ENCODE data around the gene CAMK4. TPM values are rescaled to one million over a fixed set of nuclear protein-coding genes. Genes with fewer than 3 reads are reported as not detected.

Gene CAMK4
- total RNA-seq, 1 experiment from 2014 or later = 10.2 TPM

DNA sequence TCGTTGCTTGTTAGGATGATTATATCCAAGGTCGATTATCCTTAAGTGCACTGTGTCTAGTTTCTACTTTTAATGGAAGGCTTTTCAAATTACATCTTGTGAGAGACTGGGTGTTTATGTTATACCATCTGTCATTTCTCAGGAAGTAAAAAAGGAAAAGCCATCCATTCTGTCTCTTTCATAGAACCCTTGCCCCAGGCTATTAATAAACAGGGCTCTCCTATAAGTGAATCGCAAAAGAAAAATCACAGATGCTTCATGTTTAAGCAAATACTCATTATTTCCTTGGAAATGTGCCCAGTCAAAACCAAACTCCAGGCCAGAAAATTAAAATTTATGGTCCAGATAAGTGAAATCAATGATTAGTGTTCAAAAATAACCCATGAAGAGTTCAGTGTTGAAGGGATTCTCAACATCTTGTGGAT lies 230.0 kb downstream of the CAMK4 start:
- no TSS peak for BruUV-seq (replicated peaks)
- no peak overlapping the region for H3K27ac ChIP-seq (ENCODE audit: low read depth, low read length)
- CTCF ChIA-PET = no interaction called here

More for the DNA sequence above, 230.0 kb downstream of the CAMK4 start:
- Histone ChIP-seq H3K4me3 (replicated peaks in 1 of 2; ENCODE audit: low read depth in 1 of 2, low read length in 2 of 2) (no peak overlapping the region), H3K79me2 (ENCODE audit: insufficient read depth, low read length) (no peaks in the 10 kb centered on the region), H2AFZ (ENCODE audit: low read depth, low read length, poor library complexity, severe bottlenecking) (no peak overlapping the region), H3K27me3 (ENCODE audit: insufficient read depth, low read length) (no peaks in the 10 kb centered on the region), H3K36me3 (ENCODE audit: control insufficient read depth in 1 of 2, insufficient read depth in 2 of 2, low read length in 2 of 2) (no peaks in the 10 kb centered on the region), H3K9me2 (ENCODE audit: insufficient read depth) (no peaks in the 10 kb centered on the region), H3K4me2 (ENCODE audit: low read length) (no peak overlapping the region), H3K4me1 (ENCODE audit: control insufficient read depth in 1 of 2, insufficient read depth in 2 of 2, low read length in 2 of 2) (peaks cover 4 to 8% of the 10 kb centered on the region in 2 experiments; a peak in 3 of 4 replicates), H3K9ac (ENCODE audit: low read length) (no peak overlapping the region), H4K20me1 (ENCODE audit: insufficient read depth) (no peaks in the 10 kb centered on the region), H3K9me3 (ENCODE audit: control insufficient read depth in 1 of 2, insufficient read depth in 1 of 2, low read depth in 1 of 2, low read length in 2 of 2) (no peaks in the 10 kb centered on the region)
- intact Hi-C loops (cut with micrococcal nuclease) = no loop called here
- ATAC-seq (no peak), DNase-seq (ENCODE audit: low read depth, low spot score) (no peak)
- TF ChIP-seq ZBTB33 (IDR thresholded peaks at IDR 0.05; ENCODE audit: extremely low read depth, insufficient replicate concordance, low read length) = no peak
- no peak for TF ChIP-seq ZFX (IDR thresholded peaks at IDR 0.05)
- no peak for TF ChIP-seq SP1 (IDR thresholded peaks at IDR 0.05; ENCODE audit: low read depth)
- no peak for TF ChIP-seq EGR1 (IDR thresholded peaks at IDR 0.05; ENCODE audit: low read depth)
- no peak for TF ChIP-seq TCF7L2 (IDR thresholded peaks at IDR 0.05; ENCODE audit: borderline replicate concordance, extremely low read depth, insufficient read depth, insufficient read length)
- no peak for TF ChIP-seq EZH2phosphoT487 (IDR thresholded peaks at IDR 0.05; ENCODE audit: borderline replicate concordance)
- TF ChIP-seq, protein P1, sequence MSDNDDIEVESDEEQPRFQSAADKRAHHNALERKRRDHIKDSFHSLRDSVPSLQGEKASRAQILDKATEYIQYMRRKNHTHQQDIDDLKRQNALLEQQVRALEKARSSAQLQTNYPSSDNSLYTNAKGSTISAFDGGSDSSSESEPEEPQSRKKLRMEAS (IDR thresholded peaks at IDR 0.05) = no peak
- TF ChIP-seq YY1 (IDR thresholded peaks at IDR 0.05; ENCODE audit: extremely low read depth, insufficient replicate concordance, low read depth, low read length) = no peak
- TF ChIP-seq ELF1 (IDR thresholded peaks at IDR 0.05; ENCODE audit: borderline replicate concordance, low read depth) = no peak
- TF ChIP-seq, protein P2, sequence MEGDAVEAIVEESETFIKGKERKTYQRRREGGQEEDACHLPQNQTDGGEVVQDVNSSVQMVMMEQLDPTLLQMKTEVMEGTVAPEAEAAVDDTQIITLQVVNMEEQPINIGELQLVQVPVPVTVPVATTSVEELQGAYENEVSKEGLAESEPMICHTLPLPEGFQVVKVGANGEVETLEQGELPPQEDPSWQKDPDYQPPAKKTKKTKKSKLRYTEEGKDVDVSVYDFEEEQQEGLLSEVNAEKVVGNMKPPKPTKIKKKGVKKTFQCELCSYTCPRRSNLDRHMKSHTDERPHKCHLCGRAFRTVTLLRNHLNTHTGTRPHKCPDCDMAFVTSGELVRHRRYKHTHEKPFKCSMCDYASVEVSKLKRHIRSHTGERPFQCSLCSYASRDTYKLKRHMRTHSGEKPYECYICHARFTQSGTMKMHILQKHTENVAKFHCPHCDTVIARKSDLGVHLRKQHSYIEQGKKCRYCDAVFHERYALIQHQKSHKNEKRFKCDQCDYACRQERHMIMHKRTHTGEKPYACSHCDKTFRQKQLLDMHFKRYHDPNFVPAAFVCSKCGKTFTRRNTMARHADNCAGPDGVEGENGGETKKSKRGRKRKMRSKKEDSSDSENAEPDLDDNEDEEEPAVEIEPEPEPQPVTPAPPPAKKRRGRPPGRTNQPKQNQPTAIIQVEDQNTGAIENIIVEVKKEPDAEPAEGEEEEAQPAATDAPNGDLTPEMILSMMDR (IDR thresholded peaks at IDR 0.05 in 2 of 3, conservative IDR thresholded peaks at IDR 0.05 in 1 of 3; ENCODE audit: borderline replicate concordance in 1 of 3, insufficient read depth in 1 of 3, low read depth in 2 of 3, low read length in 2 of 3) = no peak
- no peak for TF ChIP-seq SIN3A (IDR thresholded peaks at IDR 0.05; ENCODE audit: low read depth)
- TF ChIP-seq, protein P3, sequence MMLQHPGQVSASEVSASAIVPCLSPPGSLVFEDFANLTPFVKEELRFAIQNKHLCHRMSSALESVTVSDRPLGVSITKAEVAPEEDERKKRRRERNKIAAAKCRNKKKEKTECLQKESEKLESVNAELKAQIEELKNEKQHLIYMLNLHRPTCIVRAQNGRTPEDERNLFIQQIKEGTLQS (IDR thresholded peaks at IDR 0.05) = no peak
- TF ChIP-seq REST (IDR thresholded peaks at IDR 0.05; ENCODE audit: low read depth) = no peak
- TF ChIP-seq CBX3 (IDR thresholded peaks at IDR 0.05; ENCODE audit: low read depth) = no peak
- TF ChIP-seq SRF (IDR thresholded peaks at IDR 0.05; ENCODE audit: low read depth) = no peak
- TF ChIP-seq JUND (IDR thresholded peaks at IDR 0.05) = no peak
- ChIA-PET POLR2A (no interaction called here), RAD21 (ENCODE audit: low non-redundant PET in 1 of 2, low total read pairs in 2 of 2, uncharacterized antibody in 2 of 2, unreplicated experiment in 2 of 2) (no interaction called here)

Measured in HCT116 (cell line).